HFF-Myc (cell line): ENCODE measurements around the gene SIN3B.

Source experiments
- DNase-seq: peaks from one replicate; pipeline ENCODE4 v3.0.0-alpha.2; 2011; ENCODE audit warnings: low read depth; ENCODE audit errors: extremely low read depth
- H3K4me3 ChIP-seq: replicated peaks from 2 replicates; pipeline ENCODE4 v1.5.1; 2011; ENCODE audit warnings: low read depth, mild to moderate bottlenecking, control low read depth, low read length
- TF ChIP-seq, protein P1 (sequence below): IDR thresholded peaks from 2 replicates; pipeline ENCODE4 v1.5.1; 2012; ENCODE audit warnings: mild to moderate bottlenecking, low read depth, low read length, control low read depth; ENCODE audit errors: missing control alignments

SIN3B gene

DNA sequence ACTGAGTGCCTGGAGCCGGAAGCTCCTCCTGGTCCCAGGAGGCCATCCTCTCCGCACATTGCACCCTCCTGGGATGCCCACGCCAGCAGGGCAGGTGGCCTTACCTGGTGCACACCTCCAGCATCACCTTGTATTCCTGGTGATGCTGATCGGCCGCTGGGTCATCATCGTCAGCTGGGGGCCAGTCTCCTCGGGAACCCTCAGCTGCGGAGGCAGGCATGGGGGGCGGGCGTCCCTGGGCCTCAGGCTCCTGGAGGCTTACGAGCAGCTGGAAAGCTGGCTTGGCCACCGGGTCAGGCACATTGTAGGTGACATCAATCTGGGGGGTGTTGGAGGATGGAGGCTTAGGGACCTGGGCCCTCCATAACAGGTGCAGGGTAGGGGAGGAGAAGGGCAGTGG is 73.3 kb downstream of the SIN3B start:
- no peak overlapping the region for H3K4me3 ChIP-seq
- no peak for DNase-seq
- TF ChIP-seq, protein P1, sequence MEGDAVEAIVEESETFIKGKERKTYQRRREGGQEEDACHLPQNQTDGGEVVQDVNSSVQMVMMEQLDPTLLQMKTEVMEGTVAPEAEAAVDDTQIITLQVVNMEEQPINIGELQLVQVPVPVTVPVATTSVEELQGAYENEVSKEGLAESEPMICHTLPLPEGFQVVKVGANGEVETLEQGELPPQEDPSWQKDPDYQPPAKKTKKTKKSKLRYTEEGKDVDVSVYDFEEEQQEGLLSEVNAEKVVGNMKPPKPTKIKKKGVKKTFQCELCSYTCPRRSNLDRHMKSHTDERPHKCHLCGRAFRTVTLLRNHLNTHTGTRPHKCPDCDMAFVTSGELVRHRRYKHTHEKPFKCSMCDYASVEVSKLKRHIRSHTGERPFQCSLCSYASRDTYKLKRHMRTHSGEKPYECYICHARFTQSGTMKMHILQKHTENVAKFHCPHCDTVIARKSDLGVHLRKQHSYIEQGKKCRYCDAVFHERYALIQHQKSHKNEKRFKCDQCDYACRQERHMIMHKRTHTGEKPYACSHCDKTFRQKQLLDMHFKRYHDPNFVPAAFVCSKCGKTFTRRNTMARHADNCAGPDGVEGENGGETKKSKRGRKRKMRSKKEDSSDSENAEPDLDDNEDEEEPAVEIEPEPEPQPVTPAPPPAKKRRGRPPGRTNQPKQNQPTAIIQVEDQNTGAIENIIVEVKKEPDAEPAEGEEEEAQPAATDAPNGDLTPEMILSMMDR: no peak

- H3K4me3 ChIP-seq: no peak overlapping the region
- DNase-seq: no peak
- TF ChIP-seq, protein P1: no peak
These were observed 74.1 kb downstream of the SIN3B start for GRCh38 chr19:16903347-16903746.

- H3K4me3 ChIP-seq: no peak overlapping the region
- no peak for DNase-seq
- TF ChIP-seq, protein P1: no peak
These were observed 75.4 kb downstream of the SIN3B start for GRCh38 chr19:16904599-16904998.

- H3K4me3 ChIP-seq: no peak overlapping the region
- DNase-seq: no peak
- TF ChIP-seq, protein P1: no peak
These were observed 79.6 kb downstream of the SIN3B start for GRCh38 chr19:16908759-16909158.

- TF ChIP-seq, protein P1: no peak
- no peak overlapping the region for H3K4me3 ChIP-seq
- no peak for DNase-seq
These were observed 81.8 kb downstream of the SIN3B start for GRCh38 chr19:16911046-16911445.

- TF ChIP-seq, protein P1: no peak
- H3K4me3 ChIP-seq: no peak overlapping the region
- DNase-seq: no peak
These were observed 83.6 kb downstream of the SIN3B start for GRCh38 chr19:16912780-16913179.

- no peak for DNase-seq
- TF ChIP-seq, protein P1: no peak
- no peak overlapping the region for H3K4me3 ChIP-seq
These were observed 85.2 kb downstream of the SIN3B start for GRCh38 chr19:16914421-16914820.
